NCI-H774 (cell line): ENCODE measurements around the gene UBAP2.
"Not testable (repeated sequence)": the region's sequence is repeated elsewhere in the genome, so short reads cannot be mapped to it uniquely, and the experiment has no call there.

Source experiments
- DNase-seq: peaks from one replicate; lab custom pipeline; 2025; lab: John Stamatoyannopoulos, UW

Gene UBAP2

GRCh38 chr9:34046784-34047379 lies 1.8 kb downstream of the UBAP2 start:
- DNase-seq, result no peak

GRCh38 chr9:34045903-34046302 lies 2.8 kb downstream of the UBAP2 start:
- DNase-seq, result no peak

GRCh38 chr9:34042074-34042473 lies 6.6 kb downstream of the UBAP2 start:
- DNase-seq, result not testable (repeated sequence)

GRCh38 chr9:34038851-34039250 lies 9.8 kb downstream of the UBAP2 start:
- DNase-seq, result not testable (repeated sequence)

GRCh38 chr9:34037626-34038025 lies 11.1 kb downstream of the UBAP2 start:
- DNase-seq, result peak; percentile 20

GRCh38 chr9:34036625-34037024 lies 12.1 kb downstream of the UBAP2 start:
- no peak for DNase-seq

GRCh38 chr9:34035656-34036055 lies 13.0 kb downstream of the UBAP2 start:
- no peak for DNase-seq

- DNase-seq, result no peak
Measured at GRCh38 chr9:34034698-34035065, 14.0 kb downstream of the UBAP2 start.

GRCh38 chr9:34032631-34033030 lies 16.1 kb downstream of the UBAP2 start:
- no peak for DNase-seq

GRCh38 chr9:34027845-34028574 lies 20.7 kb downstream of the UBAP2 start:
- DNase-seq, result no peak

- DNase-seq, result no peak
Measured at GRCh38 chr9:34025811-34026210, 22.9 kb downstream of the UBAP2 start.

- no peak for DNase-seq
Measured at GRCh38 chr9:34025062-34025461, 23.6 kb downstream of the UBAP2 start.

- not testable (repeated sequence) for DNase-seq
Measured at GRCh38 chr9:34024476-34024875, 24.2 kb downstream of the UBAP2 start.

- DNase-seq, result no peak
Measured at GRCh38 chr9:34016149-34016548, 32.5 kb downstream of the UBAP2 start.

- no peak for DNase-seq
Measured at GRCh38 chr9:34010979-34011378, 37.7 kb downstream of the UBAP2 start.

GRCh38 chr9:34001951-34002350 lies 46.7 kb downstream of the UBAP2 start:
- no peak for DNase-seq

GRCh38 chr9:34001298-34001697 lies 47.4 kb downstream of the UBAP2 start:
- no peak for DNase-seq

- DNase-seq, result no peak
Measured at GRCh38 chr9:33995449-33995848, 53.2 kb downstream of the UBAP2 start.

GRCh38 chr9:33993104-33993503 lies 55.6 kb downstream of the UBAP2 start:
- DNase-seq, result no peak

GRCh38 chr9:33992632-33993031 lies 56.1 kb downstream of the UBAP2 start:
- no peak for DNase-seq

- DNase-seq, result no peak
Measured at GRCh38 chr9:33988219-33988890, 60.3 kb downstream of the UBAP2 start.

- no peak for DNase-seq
Measured at GRCh38 chr9:33976414-33976813, 72.3 kb downstream of the UBAP2 start.

- DNase-seq, result no peak
Measured at GRCh38 chr9:33972698-33973097, 76.0 kb downstream of the UBAP2 start.
